ENCODE measurements around the gene ATXN7L2. TPM values are rescaled to one million over a fixed set of nuclear protein-coding genes. Genes with fewer than 3 reads are reported as not detected.
A peak's percentile ranks its signal among the peaks of the same experiment; 100 is the strongest.

ATXN7L2 gene
- total RNA-seq, 1 experiment from 2014 or later, result 17.3 TPM

DNA sequence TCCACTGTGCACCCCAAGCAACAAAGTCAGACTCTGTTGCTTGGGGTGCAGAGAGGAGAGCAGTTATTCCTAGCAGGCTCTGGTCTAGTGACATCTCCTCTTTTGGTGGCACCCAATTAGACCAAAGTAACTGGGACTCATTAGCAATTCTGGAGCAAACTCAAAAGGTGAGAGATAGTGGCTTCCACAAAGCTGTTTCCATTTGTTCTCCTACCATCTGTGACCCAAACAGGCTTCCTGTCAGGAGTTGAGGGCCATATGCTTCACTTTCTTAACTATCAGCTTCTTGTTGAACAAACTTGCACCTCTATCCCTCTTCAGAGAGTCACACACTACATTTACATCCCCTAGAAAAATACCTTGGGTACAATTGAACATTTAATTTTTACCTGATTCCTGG lies 1.5 kb upstream of the ATXN7L2 start:
- H4K8ac ChIP-seq (replicated peaks; ENCODE audit: insufficient read length, low read depth, low read length), result no peak overlapping the region
- no peaks in the 10 kb centered on the region for H3K79me1 ChIP-seq (ENCODE audit: insufficient read depth, low read depth, low read length, poor library complexity, severe bottlenecking)
- no peaks in the 10 kb centered on the region for H3K27me3 ChIP-seq (ENCODE audit: insufficient read depth, low read length)
- peaks cover 25 to 32% of the 10 kb centered on the region in 2 experiments for H3K4me1 Mint-ChIP-seq
- peak overlapping the region; percentile 86 to 91; a peak in 2 of 5 replicates for H3K4me3 Mint-ChIP-seq
- H3K4me1 ChIP-seq (ENCODE audit: insufficient read depth, low read length), result peaks cover 2% of the 10 kb centered on the region; the same call in 1 of the 2 replicates
- no peak overlapping the region for H3K4ac ChIP-seq (ENCODE audit: low read depth, low read length)
- H2BK20ac ChIP-seq (ENCODE audit: low read depth, low read length, poor library complexity, severe bottlenecking), result no peak overlapping the region
- H3K9ac ChIP-seq (ENCODE audit: extremely low read depth, insufficient read length, low read length), result no peak overlapping the region
- no peak overlapping the region for H3K4me2 ChIP-seq (ENCODE audit: insufficient read depth, insufficient read length, low read length)
- H3K14ac ChIP-seq (ENCODE audit: insufficient read depth, low read length), result no peak overlapping the region
- no peak overlapping the region for H2AFZ ChIP-seq (ENCODE audit: low read length)
- no peak overlapping the region for H3K18ac ChIP-seq (ENCODE audit: insufficient read length, low read depth, low read length)
- H3K23me2 ChIP-seq (ENCODE audit: insufficient read length, low read depth, low read length, poor library complexity, severe bottlenecking), result peaks cover 15% of the 10 kb centered on the region
- no peak overlapping the region for H2BK120ac ChIP-seq (ENCODE audit: low read depth, low read length, poor library complexity, severe bottlenecking)
- H3K9me3 Mint-ChIP-seq, result no peaks in the 10 kb centered on the region; a peak in 1 of 5 replicates
- H4K91ac ChIP-seq (ENCODE audit: insufficient read length, low read depth, low read length), result no peak overlapping the region
- no peak overlapping the region for H3K23ac ChIP-seq (ENCODE audit: insufficient read length, low read depth, low read length)
- no peak for DNase-seq
- no peak overlapping the region for H4K5ac ChIP-seq (ENCODE audit: insufficient read length, low read depth, low read length)
- no peaks in the 10 kb centered on the region for H3K79me2 ChIP-seq (ENCODE audit: insufficient read depth, low read length)
- peaks cover 5 to 13% (median 5%) of the 10 kb centered on the region in 3 experiments; a peak in 5 of 7 replicates for H3K36me3 Mint-ChIP-seq (ENCODE audit: insufficient read depth in 1 of 3, low read depth in 3 of 3)
- H2BK5ac ChIP-seq (ENCODE audit: insufficient read length, low read length), result no peak overlapping the region
- TF ChIP-seq, protein P1, sequence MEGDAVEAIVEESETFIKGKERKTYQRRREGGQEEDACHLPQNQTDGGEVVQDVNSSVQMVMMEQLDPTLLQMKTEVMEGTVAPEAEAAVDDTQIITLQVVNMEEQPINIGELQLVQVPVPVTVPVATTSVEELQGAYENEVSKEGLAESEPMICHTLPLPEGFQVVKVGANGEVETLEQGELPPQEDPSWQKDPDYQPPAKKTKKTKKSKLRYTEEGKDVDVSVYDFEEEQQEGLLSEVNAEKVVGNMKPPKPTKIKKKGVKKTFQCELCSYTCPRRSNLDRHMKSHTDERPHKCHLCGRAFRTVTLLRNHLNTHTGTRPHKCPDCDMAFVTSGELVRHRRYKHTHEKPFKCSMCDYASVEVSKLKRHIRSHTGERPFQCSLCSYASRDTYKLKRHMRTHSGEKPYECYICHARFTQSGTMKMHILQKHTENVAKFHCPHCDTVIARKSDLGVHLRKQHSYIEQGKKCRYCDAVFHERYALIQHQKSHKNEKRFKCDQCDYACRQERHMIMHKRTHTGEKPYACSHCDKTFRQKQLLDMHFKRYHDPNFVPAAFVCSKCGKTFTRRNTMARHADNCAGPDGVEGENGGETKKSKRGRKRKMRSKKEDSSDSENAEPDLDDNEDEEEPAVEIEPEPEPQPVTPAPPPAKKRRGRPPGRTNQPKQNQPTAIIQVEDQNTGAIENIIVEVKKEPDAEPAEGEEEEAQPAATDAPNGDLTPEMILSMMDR (conservative IDR thresholded peaks at IDR 0.05), result no peak
- H3K27ac ChIP-seq (ENCODE audit: insufficient read length, low read depth, low read length), result no peak overlapping the region
- no peak overlapping the region for H3K27ac Mint-ChIP-seq
- H2BK12ac ChIP-seq (ENCODE audit: insufficient read length, low read depth, low read length), result no peak overlapping the region
- H3K56ac ChIP-seq (ENCODE audit: insufficient read length, low read depth, low read length), result no peak overlapping the region
- no peak overlapping the region for H2AK5ac ChIP-seq (ENCODE audit: insufficient read length, low read length)
- H4K20me1 ChIP-seq (ENCODE audit: control insufficient read depth, insufficient read depth, insufficient read length), result no peaks in the 10 kb centered on the region
- H3T11ph ChIP-seq (ENCODE audit: low read length), result no peak overlapping the region
- H3K27me3 Mint-ChIP-seq (ENCODE audit: low read depth), result peaks cover 24% of the 10 kb centered on the region
- H2BK15ac ChIP-seq (ENCODE audit: low read depth, low read length), result no peak overlapping the region
- no peaks in the 10 kb centered on the region for H3K9me3 ChIP-seq (ENCODE audit: control insufficient read depth, low read depth, low read length)

Data from H9 (cell line).